Ovary (tissue), 1 donor: ENCODE data around the gene GSK3A.

Source experiments
- EP300 ChIP-seq: sonication (generic); formaldehyde crosslinking; IDR thresholded peaks from one replicate; pipeline ENCODE4 v1.6.1; 2017; ENCODE audit warnings: antibody characterized with exemption
- POLR2A ChIP-seq: fragments of 450-650 bp; IDR thresholded peaks from one replicate; pipeline ENCODE4 v1.6.1; 2017; ENCODE audit warnings: antibody characterized with exemption, mild to moderate bottlenecking, moderate library complexity

DNA sequence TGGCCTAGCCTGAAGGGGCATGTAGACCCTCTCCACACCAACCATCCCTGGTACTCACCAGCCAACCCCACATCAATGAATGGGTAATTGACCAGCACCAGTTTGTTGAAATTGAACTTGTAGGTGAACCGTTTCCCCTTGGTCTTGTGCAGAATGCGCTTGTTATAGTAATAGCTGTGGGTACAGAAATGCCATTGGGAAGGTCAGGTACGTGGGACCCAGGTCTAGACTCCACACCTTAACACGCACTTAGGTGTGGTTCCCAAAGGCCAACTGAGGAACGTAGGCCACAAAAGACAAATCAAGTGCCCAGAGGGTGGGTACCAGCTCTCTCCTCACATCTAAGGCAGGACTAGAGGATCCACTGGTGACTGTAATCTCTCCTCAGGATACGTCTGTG is 7.4 kb upstream of the GSK3A start:
- TF ChIP-seq POLR2A (no peak), EP300 (no peak)
